Transverse colon (tissue), 4 donors: Measurements from ENCODE around the gene LCP1.

ENCODE experiments used
- CTCF ChIP-seq, 5 experiments: fragments of 200-600 bp in 3 of 5; fragments of 450-650 bp in 2 of 5; sonication (generic) in 3 of 5; IDR thresholded peaks; 1 replicate in 2 of 5; 2 replicates in 3 of 5; pipeline ENCODE4 v1.5.1; 2016 to 2017; ENCODE audit warnings: antibody characterized with exemption in 5 of 5, inconsistent platforms in 3 of 5, mild to moderate bottlenecking in 2 of 5, moderate library complexity in 1 of 5
- POLR2A ChIP-seq: fragments of 450-650 bp; IDR thresholded peaks from one replicate; pipeline ENCODE4 v1.6.1; 2016; ENCODE audit warnings: antibody characterized with exemption, mild to moderate bottlenecking, moderate library complexity
- POLR2AphosphoS5 ChIP-seq, 3 donors: sonication (generic); formaldehyde crosslinking; IDR thresholded peaks; one replicate each; pipeline ENCODE4 v1.6.1; 2016; ENCODE audit warnings: antibody characterized with exemption in 3 of 3

DNA sequence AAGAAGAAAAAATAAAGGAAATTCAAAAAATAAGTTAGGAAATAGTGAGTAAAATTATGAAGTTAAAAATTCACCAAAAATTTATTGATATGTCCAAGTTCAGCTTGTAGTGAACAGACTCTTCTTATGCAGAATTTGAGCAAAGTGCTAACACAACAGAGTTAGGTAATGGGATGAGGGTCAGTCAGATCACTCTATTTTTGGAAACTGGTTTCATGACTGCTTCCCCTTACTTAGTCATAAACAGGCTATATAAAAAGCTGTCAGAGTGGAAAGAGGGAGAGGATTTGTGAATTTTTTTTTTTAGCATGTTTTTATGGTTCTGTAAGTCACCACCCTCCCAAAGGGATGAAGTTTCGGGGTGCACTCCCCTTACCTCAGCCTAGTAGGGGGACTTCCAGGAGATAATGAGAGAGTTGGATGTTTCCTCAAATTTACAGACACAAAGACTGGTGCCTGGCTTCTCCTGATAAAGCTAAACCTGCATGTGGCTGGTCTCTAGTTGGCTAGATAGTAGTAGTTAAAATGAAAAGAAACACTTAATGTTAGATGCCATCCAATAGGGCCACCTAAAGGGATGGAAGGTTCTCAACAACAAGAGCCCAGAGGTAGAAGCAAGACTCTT is 81.7 kb downstream of the LCP1 start:
- TF ChIP-seq POLR2A, result no peak
- no peak for TF ChIP-seq CTCF (IDR thresholded peaks at IDR 0.05)
- TF ChIP-seq POLR2AphosphoS5 (IDR thresholded peaks at IDR 0.05), result no peak
